ENCODE data around the gene TLE5. TPM values are rescaled to one million over a fixed set of nuclear protein-coding genes. Genes with fewer than 3 reads are reported as not detected.
A peak's percentile ranks its signal among the peaks of the same experiment; 100 is the strongest.
"Not testable (repeated sequence)": the region's sequence is repeated elsewhere in the genome, so short reads cannot be mapped to it uniquely, and the experiment has no call there.

TLE5 gene
- total RNA-seq, 1 experiment from 2014 or later: 316 TPM

- no peak for DNase-seq (ENCODE audit: low read depth)
Measured at GRCh38 chr19:3045191-3045590, 17.1 kb downstream of the TLE5 start.

DNA sequence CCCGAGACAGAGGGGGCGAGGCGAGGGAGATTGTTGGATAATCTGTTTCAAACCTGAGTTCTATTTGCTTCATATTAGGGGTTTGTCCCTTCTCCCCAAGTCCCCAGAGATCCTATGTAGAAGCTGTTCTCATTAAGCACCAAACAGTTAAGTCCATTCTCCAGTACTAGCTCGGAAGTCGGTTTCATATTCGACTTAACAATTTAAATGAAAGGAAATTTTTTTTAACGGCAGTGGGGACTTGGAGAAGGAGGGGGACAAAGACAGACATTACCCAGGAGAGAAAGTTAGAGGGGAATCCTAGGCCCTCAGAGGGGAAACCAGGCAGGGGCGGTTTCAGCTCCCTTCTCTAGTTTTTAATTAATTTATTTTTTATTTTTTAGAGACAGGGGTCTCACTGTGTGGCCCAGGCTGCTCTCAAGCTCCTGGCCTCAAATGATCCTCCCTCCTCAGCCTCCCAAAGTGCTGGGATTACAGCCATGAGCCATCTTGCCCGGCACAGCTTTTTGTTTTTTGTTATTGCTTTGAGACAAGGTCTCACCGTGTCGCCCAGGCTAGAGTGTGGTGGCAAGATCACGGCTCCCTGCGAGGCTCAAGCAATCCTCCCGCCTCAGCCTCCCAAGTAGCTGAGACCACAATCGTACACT lies 19.6 kb downstream of the TLE5 start:
- DNase-seq (ENCODE audit: low read depth): no peak

DNA sequence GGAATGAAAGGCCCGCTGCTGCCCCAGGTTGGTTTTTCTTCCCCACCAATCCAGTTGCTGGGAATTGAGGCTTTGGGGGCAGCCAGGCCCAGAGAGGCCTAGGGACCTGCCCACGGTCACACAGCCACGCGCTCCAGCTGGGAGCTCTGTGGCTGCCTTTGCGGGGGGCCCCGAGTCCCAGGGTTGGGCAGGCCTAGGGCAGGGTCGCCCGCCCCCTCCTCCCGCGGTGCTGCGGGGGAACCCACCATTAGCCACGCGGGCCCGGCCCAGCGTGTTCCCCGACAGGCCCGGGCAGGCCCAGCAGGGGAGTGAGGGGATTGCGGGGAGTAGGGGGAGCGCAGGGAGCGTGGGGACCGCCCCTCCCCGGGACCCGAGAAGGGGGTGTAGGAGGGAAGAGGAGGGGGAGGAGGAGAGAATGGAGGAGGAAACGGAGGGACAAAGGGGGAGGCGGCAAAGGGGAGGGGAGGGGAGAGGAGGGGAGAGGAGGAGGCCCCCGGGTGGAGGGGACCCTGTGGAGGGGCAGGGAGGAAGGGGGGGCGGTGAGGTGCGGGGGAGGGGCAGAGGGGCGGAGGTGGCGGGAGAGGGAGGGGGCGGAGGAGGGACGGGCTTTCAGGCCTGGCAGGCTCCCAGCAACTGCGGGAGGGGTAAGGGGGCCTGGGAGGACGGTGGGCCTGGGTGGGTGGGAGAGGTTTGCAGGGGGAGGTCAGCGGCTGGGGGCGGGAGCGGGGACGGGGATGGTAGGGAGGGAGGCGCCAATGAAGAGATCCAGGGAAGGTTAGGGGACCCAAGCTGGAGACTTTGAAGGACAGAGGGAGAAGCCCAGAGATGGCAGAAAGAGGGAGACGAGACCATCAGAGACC lies 20.3 kb downstream of the TLE5 start:
- no peak for DNase-seq (ENCODE audit: low read depth)

DNA sequence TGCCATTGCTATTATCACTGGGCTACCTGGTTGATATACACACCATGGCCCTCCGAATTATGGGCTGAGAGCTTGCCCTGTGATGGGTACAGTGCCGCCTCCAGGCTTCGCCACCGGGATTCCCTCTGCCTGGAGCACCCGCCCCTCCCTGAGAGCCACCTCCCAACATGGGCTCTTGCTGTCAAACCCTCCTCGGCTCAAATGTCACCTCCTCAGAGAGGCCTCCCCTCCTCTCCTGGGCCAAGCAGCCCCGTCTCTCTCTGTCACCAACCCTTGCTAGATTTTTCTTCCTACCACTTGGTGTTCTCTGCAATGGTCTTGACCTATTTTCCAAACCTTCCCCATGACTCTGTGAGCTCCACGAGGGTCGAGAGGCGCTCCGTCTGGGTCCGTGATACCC lies 21.0 kb downstream of the TLE5 start:
- DNase-seq (ENCODE audit: low read depth): no peak

DNA sequence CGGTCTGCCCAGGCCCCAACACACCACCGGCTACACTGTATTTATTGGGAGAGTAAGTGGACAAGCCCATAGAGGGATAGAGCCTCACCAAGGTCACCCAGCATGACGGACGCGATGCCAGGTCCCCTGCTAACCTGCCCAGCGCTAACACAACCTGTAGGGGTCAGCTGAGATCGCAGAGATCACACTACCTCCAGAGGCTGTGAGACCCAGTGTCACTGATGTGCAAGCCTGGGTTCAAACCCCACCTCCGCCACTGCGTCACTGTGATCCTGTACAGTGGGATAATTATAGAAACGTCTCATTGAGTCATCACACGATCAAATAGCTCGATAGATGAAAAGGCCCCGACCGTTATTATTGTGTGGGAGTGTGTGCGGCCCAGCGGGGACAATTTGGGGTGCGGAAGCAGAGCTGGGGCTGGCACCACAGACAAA lies 22.6 kb downstream of the TLE5 start:
- DNase-seq (ENCODE audit: low read depth): no peak

DNA sequence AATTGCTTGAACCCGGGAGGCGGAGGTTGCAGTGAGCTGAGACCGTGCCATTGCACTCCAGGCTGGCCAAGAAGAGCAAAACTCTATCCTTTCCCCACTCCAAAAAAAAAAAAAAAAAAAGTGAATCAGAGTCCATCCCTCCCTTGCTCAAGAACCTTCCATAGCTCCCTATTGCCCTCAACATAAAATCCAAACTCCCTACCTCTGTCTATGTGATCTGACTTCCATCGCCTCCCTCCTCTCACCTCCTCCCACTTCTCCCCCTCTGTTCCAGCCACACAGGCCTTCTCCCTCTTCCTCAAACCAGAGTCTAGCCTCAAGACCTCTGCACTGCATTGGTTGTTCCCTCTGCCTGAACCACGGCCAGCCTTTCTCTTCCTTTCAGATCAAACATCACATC lies 23.2 kb downstream of the TLE5 start:
- no peak for DNase-seq (ENCODE audit: low read depth)

- DNase-seq (ENCODE audit: low read depth): no peak
Measured at GRCh38 chr19:3038214-3038613, 24.1 kb downstream of the TLE5 start.

DNA sequence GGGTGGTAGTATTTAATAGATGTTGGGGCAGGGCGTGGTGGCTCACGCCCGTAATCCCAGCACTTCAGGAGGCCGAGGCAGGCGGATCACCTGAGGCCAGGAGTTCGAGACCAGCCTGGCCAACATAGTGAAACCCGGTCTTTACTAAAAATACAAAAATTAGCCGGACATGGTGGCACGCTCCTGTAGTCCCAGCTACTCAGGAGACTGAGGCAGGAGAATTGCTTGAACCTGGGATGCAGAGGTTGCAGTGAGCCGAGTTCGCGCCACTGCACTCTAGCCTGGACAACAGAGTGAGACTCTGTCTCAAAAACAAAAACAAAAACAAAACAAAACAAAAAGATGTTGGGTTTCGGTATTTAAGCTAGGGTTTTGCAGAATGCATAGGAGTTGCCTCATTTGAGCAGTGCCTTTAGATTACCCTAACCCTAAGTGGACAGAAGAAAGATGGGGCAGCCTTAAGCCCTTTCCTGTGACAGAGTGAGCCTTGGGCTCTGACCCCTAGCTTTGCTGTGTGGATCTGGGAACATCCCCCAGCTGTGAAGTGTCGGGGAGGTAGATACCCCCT lies 25.2 kb downstream of the TLE5 start:
- DNase-seq (ENCODE audit: low read depth): not testable (repeated sequence)

DNA sequence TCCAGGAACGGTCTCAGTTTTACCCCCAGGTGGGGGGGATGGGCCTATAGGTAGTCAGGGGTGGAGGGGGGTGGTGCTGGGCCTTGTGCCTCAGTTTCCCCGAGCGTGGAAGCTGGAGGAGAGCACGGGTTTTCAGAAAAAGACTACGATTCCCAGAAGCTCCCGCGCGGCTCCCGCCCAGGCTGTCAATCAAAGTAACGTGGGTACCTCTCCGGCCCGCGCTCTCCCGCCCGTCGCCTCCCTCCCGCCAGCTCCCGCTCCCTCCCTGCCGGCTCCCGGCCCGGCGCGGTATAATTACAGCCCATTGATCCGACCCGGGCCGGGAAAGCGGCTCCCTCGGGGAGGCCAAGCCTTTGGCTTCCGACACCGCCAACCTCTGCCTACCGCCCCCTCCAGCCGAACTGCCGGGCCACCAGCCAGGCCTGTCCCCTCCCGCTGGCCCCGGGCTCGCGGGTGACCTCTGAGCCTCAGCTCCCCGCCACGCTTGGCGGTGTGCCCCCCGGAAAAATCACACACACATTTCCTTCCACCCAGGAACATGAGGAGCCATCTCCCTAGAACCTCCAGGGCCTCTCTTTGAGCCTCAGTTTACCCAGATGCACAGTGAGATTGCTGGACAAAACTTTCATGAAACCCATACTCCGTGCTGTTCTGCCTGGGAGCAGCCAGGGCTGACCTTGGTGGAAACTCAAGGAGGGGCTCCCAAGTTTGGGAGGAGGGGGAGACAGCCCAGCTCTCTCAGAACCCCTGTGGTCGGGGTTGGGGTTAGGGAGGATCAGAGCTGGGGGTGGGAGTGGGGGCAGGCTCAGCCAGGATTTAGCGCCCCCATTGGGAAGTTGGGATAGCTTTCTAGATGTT lies 25.9 kb downstream of the TLE5 start:
- peak; percentile 84 for DNase-seq (ENCODE audit: low read depth)

DNA sequence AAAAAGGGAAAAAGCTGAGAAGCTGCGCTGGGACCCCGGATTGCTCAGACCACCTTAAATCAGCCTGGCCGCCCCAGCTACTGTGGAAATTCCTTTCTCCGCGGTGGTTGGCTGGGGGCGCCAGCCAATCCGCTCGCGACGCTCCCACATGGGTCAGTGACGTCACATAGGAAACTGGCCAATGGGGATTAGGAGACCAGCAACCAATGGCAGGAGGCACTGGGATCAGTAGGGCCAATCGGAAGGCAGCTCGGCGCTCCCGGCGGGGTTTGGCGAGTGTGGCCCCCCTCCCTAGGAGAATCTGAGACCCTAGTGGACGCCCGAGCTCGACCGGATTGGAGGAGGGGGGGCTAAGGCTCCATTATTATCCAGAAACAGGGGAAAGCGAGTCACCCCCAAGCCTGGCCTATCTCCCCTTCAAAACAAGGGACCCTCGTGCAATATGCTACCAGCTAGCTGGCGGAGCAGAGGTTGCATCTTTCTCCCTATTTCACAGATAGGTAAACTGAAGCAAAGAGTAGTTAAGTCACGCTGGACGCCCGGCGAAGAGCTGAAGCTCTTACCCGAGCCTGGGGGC lies 26.7 kb downstream of the TLE5 start:
- peak; percentile 99 for DNase-seq (ENCODE audit: low read depth)

GRCh38 chr19:3034656-3035541 lies 27.4 kb downstream of the TLE5 start:
- peak; percentile 51 for DNase-seq (ENCODE audit: low read depth)

- DNase-seq (ENCODE audit: low read depth): no peak
Measured at GRCh38 chr19:3034406-3034655, 28.0 kb downstream of the TLE5 start.

- no peak for DNase-seq (ENCODE audit: low read depth)
Measured at GRCh38 chr19:3033595-3034405, 28.5 kb downstream of the TLE5 start.

DNA sequence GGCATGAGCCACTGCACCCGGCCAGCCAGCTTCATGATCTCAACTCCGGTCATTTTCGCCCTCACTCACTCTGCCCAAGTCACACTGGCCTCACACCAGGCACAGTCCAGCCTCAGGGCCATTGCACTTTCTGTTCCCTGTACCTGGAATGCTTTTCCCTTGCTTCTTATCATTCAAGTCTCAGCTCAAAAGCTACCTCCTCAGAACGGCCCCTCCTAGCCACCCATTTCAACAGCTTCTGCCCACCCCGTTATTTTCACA lies 30.8 kb downstream of the TLE5 start:
- no peak for DNase-seq (ENCODE audit: low read depth)

- no peak for DNase-seq (ENCODE audit: low read depth)
Measured at GRCh38 chr19:3029065-3029923, 33.0 kb downstream of the TLE5 start, which contains the start of gene TLE2. Gene TLE2 (minus strand): TSS chr19:3029280. CDS start chr19:3028904, 376 bp downstream.

DNA sequence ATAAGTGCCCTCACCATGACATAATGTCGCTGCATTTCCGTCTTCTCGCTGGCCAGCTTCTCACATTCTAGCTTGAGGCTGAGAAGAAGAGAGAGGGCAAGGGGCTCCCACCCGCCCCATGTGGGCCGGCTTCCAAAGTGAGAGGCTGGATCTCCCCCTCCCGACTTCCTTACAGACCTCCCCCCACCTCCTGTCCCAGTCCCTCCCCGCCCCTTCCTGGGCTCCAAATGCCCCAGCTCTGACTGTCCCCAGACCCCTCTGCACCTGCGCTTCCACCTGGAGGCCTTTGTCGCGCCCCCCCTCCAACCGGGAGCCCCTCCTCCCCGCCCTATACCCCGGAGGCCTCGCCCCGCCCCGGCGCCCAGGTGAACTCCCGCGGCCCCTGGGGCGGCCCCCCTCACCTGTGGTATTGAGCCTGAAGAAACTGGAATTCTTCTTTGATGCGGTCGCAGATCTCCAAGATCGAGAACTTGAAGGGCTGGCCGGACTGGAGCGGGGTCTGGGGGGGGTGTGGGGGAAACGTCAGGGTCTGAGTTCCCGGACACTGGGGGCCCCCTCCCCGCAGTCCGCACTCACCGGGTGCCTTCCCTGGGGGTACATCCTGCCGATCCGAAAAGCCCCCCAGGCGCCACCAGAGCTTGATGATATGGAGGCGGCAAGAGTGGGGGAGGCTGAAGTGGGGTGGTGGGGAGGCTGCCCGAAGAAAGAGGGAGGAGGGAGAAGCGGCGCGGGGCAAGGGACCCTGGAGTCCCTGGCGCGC lies 33.8 kb downstream of the TLE5 start:
- DNase-seq (ENCODE audit: low read depth): no peak

- no peak for DNase-seq (ENCODE audit: low read depth)
Measured at GRCh38 chr19:3027981-3028304, 34.4 kb downstream of the TLE5 start.

DNA sequence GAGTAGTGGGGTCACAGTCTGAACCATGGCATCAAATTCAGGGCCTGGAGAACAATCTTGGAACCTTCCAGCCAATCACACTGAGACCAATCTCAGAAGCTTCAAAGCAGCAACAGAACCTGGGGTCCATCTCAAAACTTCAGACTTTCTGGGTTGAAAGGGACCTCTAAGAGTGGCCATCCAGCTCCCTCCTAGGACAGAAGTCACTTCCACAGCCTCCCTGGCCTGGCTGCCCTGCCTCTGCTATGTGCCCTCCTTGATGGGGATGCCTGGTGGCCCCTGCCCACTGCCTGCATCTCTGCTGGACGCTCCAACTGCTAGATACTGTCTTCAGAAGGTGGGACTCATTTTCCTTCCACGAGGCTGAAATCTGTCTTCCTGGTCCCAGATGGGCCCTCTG lies 35.0 kb downstream of the TLE5 start:
- no peak for DNase-seq (ENCODE audit: low read depth)

Data from LHCN-M2 (cell line).